Ishikawa (cell line): ENCODE data around the gene NUAK1.

Experiments
- CEBPB ChIP-seq: IDR thresholded peaks from 2 replicates; pipeline ENCODE4 v1.6.1; 2012
- CREB1 ChIP-seq: IDR thresholded peaks from 2 replicates; pipeline ENCODE4 v1.6.1; 2012; ENCODE audit warnings: low read depth
- EGR1 ChIP-seq: IDR thresholded peaks from 2 replicates; pipeline ENCODE4 v1.6.1; 2012
- EP300 ChIP-seq: IDR thresholded peaks from 2 replicates; pipeline ENCODE4 v1.6.1; 2012; ENCODE audit warnings: borderline replicate concordance
- FOXM1 ChIP-seq: IDR thresholded peaks from 2 replicates; pipeline ENCODE4 v1.6.1; 2012; ENCODE audit warnings: low read depth, borderline replicate concordance
- MAX ChIP-seq: IDR thresholded peaks from 2 replicates; pipeline ENCODE4 v1.6.1; 2012
- NFIC ChIP-seq: IDR thresholded peaks from 2 replicates; pipeline ENCODE4 v1.6.1; 2012
- RAD21 ChIP-seq: IDR thresholded peaks from 2 replicates; pipeline ENCODE4 v1.6.1; 2012; ENCODE audit warnings: low read depth
- REST ChIP-seq: IDR thresholded peaks from 2 replicates; pipeline ENCODE4 v1.6.1; 2012; ENCODE audit warnings: low read depth, mild to moderate bottlenecking
- TAF1 ChIP-seq: IDR thresholded peaks from 2 replicates; pipeline ENCODE4 v1.6.1; 2012; ENCODE audit warnings: low read depth, mild to moderate bottlenecking
- TCF12 ChIP-seq: IDR thresholded peaks from 2 replicates; pipeline ENCODE4 v1.6.1; 2012; ENCODE audit warnings: low read depth
- TEAD4 ChIP-seq: IDR thresholded peaks from 2 replicates; pipeline ENCODE4 v1.6.1; 2012
- USF1 ChIP-seq: IDR thresholded peaks from 2 replicates; pipeline ENCODE4 v1.6.1; 2012
- YY1 ChIP-seq: IDR thresholded peaks from 2 replicates; pipeline ENCODE4 v1.6.1; 2012; ENCODE audit warnings: low read depth
- ZBTB7A ChIP-seq: IDR thresholded peaks from 2 replicates; pipeline ENCODE4 v1.6.1; 2012; ENCODE audit warnings: low read depth

Gene NUAK1

GRCh38 chr12:106132175-106133135, 6.3 kb downstream of the NUAK1 start:
- no peak for TF ChIP-seq NFIC
- no peak for TF ChIP-seq TEAD4
- TF ChIP-seq YY1: no peak

- TF ChIP-seq FOXM1: no peak
- TF ChIP-seq YY1: no peak
- no peak for TF ChIP-seq TAF1
- TF ChIP-seq CEBPB: no peak
- no peak for TF ChIP-seq ZBTB7A
- no peak for TF ChIP-seq EP300
Measured at GRCh38 chr12:106131676-106132075, 7.1 kb downstream of the NUAK1 start.

GRCh38 chr12:106130474-106131113, 8.2 kb downstream of the NUAK1 start:
- no peak for TF ChIP-seq MAX
- TF ChIP-seq YY1: no peak
- no peak for TF ChIP-seq TCF12
- TF ChIP-seq EGR1: no peak
- TF ChIP-seq CEBPB: no peak
- no peak for TF ChIP-seq TAF1

- TF ChIP-seq YY1 (no peak), FOXM1 (no peak), RAD21 (no peak), REST (no peak), TEAD4 (no peak), MAX (no peak), EGR1 (no peak), ZBTB7A (no peak), EP300 (no peak), TCF12 (no peak), CEBPB (no peak), CREB1 (no peak), USF1 (no peak), NFIC (no peak), TAF1 (no peak)
Measured at GRCh38 chr12:106128585-106129328, 10.0 kb downstream of the NUAK1 start.

GRCh38 chr12:106127338-106128126, 11.2 kb downstream of the NUAK1 start:
- TF ChIP-seq REST: no peak
- TF ChIP-seq ZBTB7A: no peak
- TF ChIP-seq TCF12: no peak
- no peak for TF ChIP-seq EP300
- no peak for TF ChIP-seq CREB1
- no peak for TF ChIP-seq TEAD4
- TF ChIP-seq YY1: no peak
- no peak for TF ChIP-seq USF1
- TF ChIP-seq EGR1: no peak
- no peak for TF ChIP-seq MAX
- no peak for TF ChIP-seq NFIC
- TF ChIP-seq CEBPB: no peak
- no peak for TF ChIP-seq RAD21
- TF ChIP-seq FOXM1: no peak
- TF ChIP-seq TAF1: no peak
